GM21786 (cell line): ENCODE data around the gene AUTS2.

Source experiments
- ATAC-seq: cut with Tn5 transposase; IDR thresholded peaks from one replicate; pipeline ENCODE4 v1.9.1; 2021; ENCODE audit not compliant: unreplicated experiment

Gene AUTS2

GRCh38 chr7:70598976-70599375 lies 1000.7 kb downstream of the AUTS2 start:
- ATAC-seq: no peak

- ATAC-seq: no peak
Measured at GRCh38 chr7:70599446-70600190, 1001.3 kb downstream of the AUTS2 start.

- ATAC-seq: no peak
Measured at GRCh38 chr7:70600993-70601392, 1002.7 kb downstream of the AUTS2 start.

GRCh38 chr7:70602117-70602516 lies 1003.8 kb downstream of the AUTS2 start:
- ATAC-seq: no peak

GRCh38 chr7:70607281-70607680 lies 1009.0 kb downstream of the AUTS2 start:
- no peak for ATAC-seq

GRCh38 chr7:70607759-70608158 lies 1009.5 kb downstream of the AUTS2 start:
- no peak for ATAC-seq

- ATAC-seq: no peak
Measured at GRCh38 chr7:70608229-70608628, 1010.0 kb downstream of the AUTS2 start.

- ATAC-seq: no peak
Measured at GRCh38 chr7:70612811-70613210, 1014.5 kb downstream of the AUTS2 start.

GRCh38 chr7:70614237-70615045 lies 1016.2 kb downstream of the AUTS2 start:
- no peak for ATAC-seq

GRCh38 chr7:70615066-70615606 lies 1016.9 kb downstream of the AUTS2 start:
- ATAC-seq: no peak

- no peak for ATAC-seq
Measured at GRCh38 chr7:70616211-70616610, 1017.9 kb downstream of the AUTS2 start.

GRCh38 chr7:70616821-70617220 lies 1018.5 kb downstream of the AUTS2 start:
- no peak for ATAC-seq

- no peak for ATAC-seq
Measured at GRCh38 chr7:70618020-70618551, 1019.8 kb downstream of the AUTS2 start.

- ATAC-seq: no peak
Measured at GRCh38 chr7:70619130-70619529, 1020.9 kb downstream of the AUTS2 start.

GRCh38 chr7:70619659-70620058 lies 1021.4 kb downstream of the AUTS2 start:
- ATAC-seq: no peak

- no peak for ATAC-seq
Measured at GRCh38 chr7:70620333-70621055, 1022.2 kb downstream of the AUTS2 start.

GRCh38 chr7:70621954-70622600 lies 1023.8 kb downstream of the AUTS2 start:
- no peak for ATAC-seq

- no peak for ATAC-seq
Measured at GRCh38 chr7:70622936-70623335, 1024.7 kb downstream of the AUTS2 start.

GRCh38 chr7:70624500-70625103 lies 1026.3 kb downstream of the AUTS2 start:
- ATAC-seq: no peak

GRCh38 chr7:70627461-70627860 lies 1029.2 kb downstream of the AUTS2 start:
- ATAC-seq: no peak
